G401.6 (cell line): Measurements from ENCODE around the gene ARHGEF9.
"Not testable (repeated sequence)": the region's sequence is repeated elsewhere in the genome, so short reads cannot be mapped to it uniquely, and the experiment has no call there.

Source experiments
- FAIRE-seq: peaks from 2 replicates; lab custom pipeline; 2012; peaks lifted over from hg19 to GRCh38; lab: Jason Lieb, UNC

ARHGEF9 gene

DNA sequence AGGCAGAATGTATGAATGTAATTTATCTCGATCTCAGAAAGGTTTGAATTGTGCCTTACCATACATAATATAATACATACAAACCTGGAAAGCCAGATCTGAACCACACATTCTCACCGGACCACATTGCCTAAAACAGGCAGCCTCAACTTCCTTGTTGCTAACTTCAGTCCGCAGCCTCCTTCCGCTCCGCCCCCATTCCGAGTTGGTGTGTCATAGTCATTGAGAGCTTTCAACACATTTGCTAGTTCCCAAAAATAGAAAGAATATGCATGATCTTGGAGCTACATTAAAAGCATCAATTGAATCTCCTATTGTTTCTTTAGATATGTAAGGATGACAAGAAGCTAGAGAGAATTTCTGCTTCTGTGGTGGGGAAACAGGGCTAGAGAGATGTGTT, 127.2 kb downstream of the ARHGEF9 start:
- no peak for FAIRE-seq

- FAIRE-seq, result no peak
Observed at GRCh38 chrX:63656871-63657580, 128.0 kb downstream of the ARHGEF9 start.

DNA sequence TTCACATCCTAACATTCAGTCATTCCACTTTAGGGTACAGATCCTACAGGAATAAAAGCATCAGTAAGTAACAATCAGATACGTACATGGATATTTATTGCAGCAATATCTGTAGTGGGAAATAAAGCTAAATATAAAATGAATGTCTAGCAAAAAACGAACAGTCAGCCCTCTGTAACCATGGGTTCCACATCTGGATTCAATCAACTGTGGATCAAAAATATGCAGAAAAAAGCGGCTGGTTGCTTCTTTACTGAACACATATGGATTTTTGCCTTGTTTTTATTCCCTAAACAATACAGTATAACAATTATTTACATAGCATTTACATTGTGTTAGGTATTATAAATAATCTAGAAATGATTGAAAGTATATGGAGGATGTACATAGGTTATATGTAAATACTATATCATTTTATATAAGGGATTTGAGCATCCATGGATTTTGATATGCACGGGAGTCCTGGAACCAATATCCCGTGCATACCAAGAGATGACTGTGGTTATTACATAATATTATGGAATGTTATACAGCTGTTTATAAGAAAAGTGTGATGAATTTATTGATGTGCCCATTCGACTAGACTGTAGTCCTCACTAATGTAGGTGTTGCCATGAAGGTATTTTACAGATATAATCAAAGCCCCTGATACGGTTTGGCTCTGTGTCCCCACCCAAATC, 132.8 kb downstream of the ARHGEF9 start:
- FAIRE-seq, result no peak

GRCh38 chrX:63645748-63646147, 139.3 kb downstream of the ARHGEF9 start:
- FAIRE-seq, result not testable (repeated sequence)

- no peak for FAIRE-seq
Observed at GRCh38 chrX:63635750-63636149, 149.3 kb downstream of the ARHGEF9 start.

GRCh38 chrX:63613531-63614028, 171.4 kb downstream of the ARHGEF9 start:
- no peak for FAIRE-seq

DNA sequence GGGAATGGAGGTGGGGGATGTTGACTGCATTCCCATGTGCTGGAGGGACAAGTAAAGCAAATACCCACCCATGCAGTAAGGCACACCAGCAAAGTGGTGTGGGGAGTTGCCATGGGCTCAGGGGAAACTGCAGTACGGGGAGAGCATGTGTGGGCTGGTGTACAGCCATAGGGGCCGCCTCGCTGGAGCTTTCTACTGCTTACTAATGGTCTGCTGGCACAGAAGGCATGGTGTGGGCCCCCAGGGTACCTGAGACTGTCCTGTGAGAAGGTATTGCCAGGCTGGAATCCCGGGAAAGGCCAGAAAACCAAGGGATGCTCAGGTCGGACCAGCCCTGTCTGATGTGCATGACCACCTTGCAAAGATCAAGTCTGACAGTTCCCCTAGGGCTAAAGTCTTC, 199.1 kb downstream of the ARHGEF9 start:
- FAIRE-seq, result no peak
